PC-9 (cell line): ENCODE measurements around the gene LAD1. TPM values are rescaled to one million over a fixed set of nuclear protein-coding genes. Genes with fewer than 3 reads are reported as not detected.

Experiments used
- BruUV-seq: library from RNA; stranded (reverse); fragments of 400-500 nt; replicated peaks from 2 replicates; lab custom pipeline; 2021; lab: Mats Ljungman, UMichigan
- CTCF ChIA-PET: fragments of 300-600 bp; sonication (Branson Sonifier 250); formaldehyde crosslinking; loops from one replicate; lab custom pipeline; 2022; ENCODE audit warnings: antibody characterized with exemption; lab: Charles Lee
- POLR2A ChIA-PET: fragments of 300-600 bp; sonication (Branson Sonifier 250); formaldehyde crosslinking; loops from one replicate; lab custom pipeline; 2022; ENCODE audit warnings: antibody characterized with exemption; ENCODE audit not compliant: unreplicated experiment; lab: Charles Lee
- DNase-seq, 2 experiments: peaks; one replicate each; pipeline versions ENCODE4 v3.0.0 to v3.0.0-alpha.2; 2015 to 2022; ENCODE audit warnings: mixed read lengths in 1 of 2
- H2AFZ ChIP-seq: fragments of 200-600 bp; sonication (generic); 2 replicates; pipeline ENCODE4 v1.8.1; 2017; ENCODE audit warnings: antibody characterized with exemption
- H3F3A ChIP-seq: fragments of 200-600 bp; sonication (generic); 2 replicates; pipeline ENCODE4 v1.8.1; 2017; ENCODE audit warnings: antibody characterized with exemption, mild to moderate bottlenecking, low read depth; ENCODE audit not compliant: insufficient read depth
- H3K27ac ChIP-seq: fragments of 200-600 bp; sonication (generic); 2 replicates; pipeline ENCODE4 v1.6.1; 2016; ENCODE audit warnings: mixed run types
- H3K27me3 ChIP-seq: fragments of 200-600 bp; sonication (generic); 2 replicates; pipeline ENCODE4 v1.6.1; 2016; ENCODE audit warnings: low read depth, mixed run types; ENCODE audit not compliant: insufficient read depth
- H3K36me3 ChIP-seq: fragments of 200-600 bp; sonication (generic); 2 replicates; pipeline ENCODE4 v1.6.1; 2016; ENCODE audit warnings: low read depth, mixed run types
- H3K4me1 ChIP-seq: fragments of 200-600 bp; sonication (generic); replicated peaks from 2 replicates; pipeline ENCODE4 v1.6.1; 2016; ENCODE audit warnings: mixed run types; ENCODE audit not compliant: insufficient read depth
- H3K4me2 ChIP-seq: fragments of 200-600 bp; sonication (generic); 2 replicates; pipeline ENCODE4 v1.6.1; 2017; ENCODE audit warnings: mixed run types
- H3K4me3 ChIP-seq: fragments of 200-600 bp; sonication (generic); 2 replicates; pipeline ENCODE4 v1.6.1; 2016; ENCODE audit warnings: mixed run types
- H3K79me2 ChIP-seq: fragments of 200-600 bp; sonication (generic); 2 replicates; pipeline ENCODE4 v1.6.1; 2017; ENCODE audit warnings: low read depth, mixed run types
- H3K9me2 ChIP-seq: fragments of 200-600 bp; sonication (generic); 2 replicates; pipeline ENCODE4 v1.8.1; 2017; ENCODE audit warnings: mild to moderate bottlenecking; ENCODE audit not compliant: insufficient read depth
- H3K9me3 ChIP-seq: fragments of 200-600 bp; sonication (generic); 2 replicates; pipeline ENCODE4 v1.8.1; 2016; ENCODE audit warnings: low read depth; ENCODE audit not compliant: insufficient read depth
- H4K20me1 ChIP-seq: fragments of 200-600 bp; sonication (generic); 2 replicates; pipeline ENCODE4 v1.8.1; 2017; ENCODE audit not compliant: insufficient read depth
- CTCF ChIP-seq: fragments of 200-600 bp; sonication (generic); conservative IDR thresholded peaks from 2 replicates; pipeline ENCODE4 v1.6.1; 2017; ENCODE audit warnings: mixed run types, antibody characterized with exemption, mild to moderate bottlenecking, moderate library complexity
- EZH2 ChIP-seq: fragments of 200-600 bp; sonication (generic); IDR thresholded peaks from 2 replicates; pipeline ENCODE4 v1.8.0; 2017; ENCODE audit warnings: antibody characterized with exemption, low read depth
- intact Hi-C: fragments of 100-400 bp; cut with micrococcal nuclease; formaldehyde crosslinking; loops from one replicate; pipeline ENCODE4 v1.10.0; 2022; ENCODE audit not compliant: unreplicated experiment
- total RNA-seq: library from RNA; stranded (reverse); gene quantifications from 2 replicates; pipeline ENCODE4 v1.2.3, GENCODE V29; 2021

Gene LAD1
- total RNA-seq, 1 experiment from 2014 or later = 54.7 TPM

GRCh38 chr1:201433609-201434008, 34.5 kb upstream of the LAD1 start:
- no peaks in the 10 kb centered on the region for H3K36me3 ChIP-seq
- H3K9me2 ChIP-seq = no peaks in the 10 kb centered on the region
- no TSS peak for BruUV-seq
- intact Hi-C loops = loop anchor here (2.0 kb wide), 3 partner anchors 35 to 73 kb away; partner anchors contain the start of genes CSRP1 and PHLDA3
- no peak for TF ChIP-seq CTCF
- no peak for TF ChIP-seq EZH2
- H2AFZ ChIP-seq = no peak overlapping the region
- H3F3A ChIP-seq = peaks cover 20% of the 10 kb centered on the region
- H3K79me2 ChIP-seq = no peaks in the 10 kb centered on the region
- no peak overlapping the region for H3K4me3 ChIP-seq
- DNase-seq = no peak
- no peaks in the 10 kb centered on the region for H3K27me3 ChIP-seq
- H3K9me3 ChIP-seq = no peaks in the 10 kb centered on the region
- ChIA-PET POLR2A (no interaction called here), CTCF (interaction anchor here (0.7 to 1.2 kb wide), 2 partner anchors 14 to 122 kb away, joined by 3 read pairs; no protein-coding TSS in a partner anchor)
- peaks cover 19% of the 10 kb centered on the region for H3K4me1 ChIP-seq
- H4K20me1 ChIP-seq = no peaks in the 10 kb centered on the region
- no peak overlapping the region for H3K4me2 ChIP-seq
- H3K27ac ChIP-seq = no peak overlapping the region

DNA sequence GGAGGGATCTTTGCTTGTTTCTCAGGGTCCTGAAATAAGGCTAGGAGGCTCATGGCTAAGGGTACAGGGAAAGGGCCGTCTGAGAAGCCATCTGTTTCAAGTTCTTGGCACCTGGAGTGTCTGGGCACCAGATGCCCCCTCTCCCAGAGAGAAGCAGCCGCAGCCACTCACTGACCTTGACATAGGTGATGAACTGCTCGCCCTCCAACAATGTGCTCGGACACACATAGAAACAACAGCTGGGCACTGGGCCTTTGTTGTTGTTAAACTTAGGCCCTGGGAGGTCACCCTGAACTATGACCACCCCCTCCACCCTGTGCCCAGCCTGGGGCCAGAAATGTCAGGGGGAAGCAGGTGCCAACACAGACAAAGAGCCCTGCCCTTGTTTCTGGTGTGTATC, 31.7 kb upstream of the LAD1 start:
- Histone ChIP-seq H3K27me3 (no peaks in the 10 kb centered on the region), H3K79me2 (no peaks in the 10 kb centered on the region), H4K20me1 (no peaks in the 10 kb centered on the region), H3K36me3 (no peaks in the 10 kb centered on the region), H3K4me2 (no peak overlapping the region), H2AFZ (no peak overlapping the region), H3F3A (peaks cover 13% of the 10 kb centered on the region), H3K9me2 (no peaks in the 10 kb centered on the region), H3K4me3 (no peak overlapping the region), H3K27ac (no peak overlapping the region), H3K9me3 (no peaks in the 10 kb centered on the region), H3K4me1 (peaks cover 11% of the 10 kb centered on the region)
- no peak for DNase-seq
- no TSS peak for BruUV-seq
- intact Hi-C loops = no loop called here
- CTCF ChIA-PET = no interaction called here
- TF ChIP-seq EZH2 = no peak
- no peak for TF ChIP-seq CTCF
- POLR2A ChIA-PET = no interaction called here

- DNase-seq = no peak
- H3K9me3 ChIP-seq = no peaks in the 10 kb centered on the region
- H3K36me3 ChIP-seq = no peaks in the 10 kb centered on the region
- ChIA-PET POLR2A (no interaction called here), CTCF (no interaction called here)
- no peak overlapping the region for H3K4me2 ChIP-seq
- no peak overlapping the region for H3K27ac ChIP-seq
- BruUV-seq = no TSS peak
- H3K9me2 ChIP-seq = no peaks in the 10 kb centered on the region
- H3F3A ChIP-seq = peaks cover 5% of the 10 kb centered on the region
- H3K27me3 ChIP-seq = no peaks in the 10 kb centered on the region
- H3K4me3 ChIP-seq = no peak overlapping the region
- H2AFZ ChIP-seq = no peak overlapping the region
- no peaks in the 10 kb centered on the region for H4K20me1 ChIP-seq
- no peaks in the 10 kb centered on the region for H3K79me2 ChIP-seq
- intact Hi-C loops = no loop called here
- no peak for TF ChIP-seq EZH2
- TF ChIP-seq CTCF = no peak
- peaks cover 5% of the 10 kb centered on the region for H3K4me1 ChIP-seq
Observed at GRCh38 chr1:201429736-201430501, 30.8 kb upstream of the LAD1 start.
